GM12801 (cell line): Measurements from ENCODE around the gene ASTN2.

Experiments used
- CTCF ChIP-seq: IDR thresholded peaks from one replicate; pipeline ENCODE4 v1.5.1; 2011; ENCODE audit warnings: control low read depth; ENCODE audit not compliant: insufficient read length; ENCODE audit errors: extremely low read depth

Gene ASTN2

GRCh38 chr9:117076571-117077290, 338.1 kb downstream of the ASTN2 start:
- TF ChIP-seq CTCF: no peak

GRCh38 chr9:117075636-117076035, 339.2 kb downstream of the ASTN2 start:
- TF ChIP-seq CTCF: no peak

- TF ChIP-seq CTCF: no peak
These were observed 339.9 kb downstream of the ASTN2 start for GRCh38 chr9:117074784-117075520.

GRCh38 chr9:117074342-117074662, 340.6 kb downstream of the ASTN2 start:
- no peak for TF ChIP-seq CTCF

- TF ChIP-seq CTCF: no peak
These were observed 341.1 kb downstream of the ASTN2 start for GRCh38 chr9:117073539-117074341.

- TF ChIP-seq CTCF: no peak
These were observed 341.8 kb downstream of the ASTN2 start for GRCh38 chr9:117073071-117073470.

- no peak for TF ChIP-seq CTCF
These were observed 342.6 kb downstream of the ASTN2 start for GRCh38 chr9:117072216-117072615.
